HG03108 (cell line): Measurements from ENCODE around the gene PPP1R16B.
A peak's percentile ranks its signal among the peaks of the same experiment; 100 is the strongest.
"Not testable (repeated sequence)": the region's sequence is repeated elsewhere in the genome, so short reads cannot be mapped to it uniquely, and the experiment has no call there.

ENCODE experiments used
- ATAC-seq: cut with Tn5 transposase; IDR thresholded peaks from one replicate; pipeline ENCODE4 v1.9.1; 2021; ENCODE audit warnings: moderate library complexity; ENCODE audit not compliant: unreplicated experiment

Gene PPP1R16B

DNA sequence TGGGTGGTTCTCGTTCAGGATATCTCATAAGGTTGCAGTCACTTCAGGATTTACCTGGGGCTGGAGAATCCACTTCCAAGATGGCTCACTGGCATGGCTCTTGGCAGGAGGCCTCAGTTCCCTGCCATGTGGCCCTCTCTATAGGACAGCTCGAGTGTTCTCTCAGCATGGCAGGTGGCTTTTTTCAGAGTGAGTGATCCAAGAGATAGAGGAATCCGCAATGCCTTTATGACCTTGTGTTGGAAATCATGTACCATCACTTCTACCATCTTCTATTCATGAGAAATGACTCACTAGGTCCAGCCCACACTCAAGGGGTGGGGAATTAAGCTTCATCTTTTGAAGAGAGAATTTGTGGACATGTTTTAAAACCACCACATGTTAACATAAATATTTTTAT, 37.8 kb downstream of the PPP1R16B start:
- no peak for ATAC-seq

DNA sequence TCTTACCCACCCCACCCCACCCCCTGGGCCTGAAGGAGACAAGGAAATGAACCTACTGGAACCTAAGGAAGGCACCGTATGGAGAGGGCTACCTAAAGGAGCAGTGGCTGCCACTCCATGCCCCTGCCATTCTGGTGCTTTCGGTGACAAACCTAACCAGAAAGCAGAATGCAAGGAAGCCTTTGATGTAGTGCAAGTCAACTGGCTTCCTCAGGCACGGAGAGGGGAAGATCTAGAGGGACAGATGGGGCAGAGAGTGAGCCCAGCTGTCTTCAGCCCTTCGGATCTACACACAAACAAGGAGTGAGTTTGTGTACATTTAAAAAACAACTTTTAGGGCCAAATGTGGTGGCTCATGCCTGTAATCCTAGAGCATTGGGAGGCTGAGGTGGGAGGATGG, 39.5 kb downstream of the PPP1R16B start:
- no peak for ATAC-seq

DNA sequence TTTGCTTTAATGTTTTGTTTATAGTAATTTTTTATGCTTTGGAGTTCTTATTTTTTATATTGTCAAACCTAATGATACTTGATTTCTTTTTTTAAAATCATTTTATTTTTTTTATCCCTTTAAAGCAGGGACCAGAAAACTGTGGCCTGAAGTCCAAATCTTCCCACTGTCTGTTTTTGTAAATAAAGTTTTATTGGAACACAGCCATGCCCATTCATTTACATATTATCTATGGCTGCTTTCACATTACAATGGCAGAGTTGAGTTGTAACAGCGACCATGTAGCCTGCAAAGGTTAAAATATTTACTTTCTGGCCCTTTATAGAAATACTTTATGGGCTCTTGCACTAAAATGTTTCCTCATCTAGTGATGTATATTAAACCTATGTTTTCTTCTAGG, 42.3 kb downstream of the PPP1R16B start:
- no peak for ATAC-seq

DNA sequence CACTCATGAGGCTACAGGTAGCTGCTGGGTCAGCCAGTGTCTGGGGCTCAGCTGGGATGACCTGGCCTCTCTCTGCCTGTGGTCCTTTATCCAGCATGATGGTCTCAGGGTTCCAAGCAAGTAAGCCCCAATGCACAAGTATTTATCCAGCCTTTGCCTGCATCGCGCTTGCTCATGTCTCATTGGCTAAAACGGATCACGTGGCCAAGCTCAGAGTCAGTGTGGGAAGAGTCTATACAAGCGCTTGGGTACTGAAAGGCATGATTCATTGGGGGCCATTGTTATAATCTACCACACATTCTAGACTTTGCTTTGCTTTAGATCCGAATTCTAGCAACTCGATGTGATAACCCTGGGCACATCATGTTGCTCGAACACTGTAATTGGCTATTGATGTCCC, 48.3 kb downstream of the PPP1R16B start:
- no peak for ATAC-seq

DNA sequence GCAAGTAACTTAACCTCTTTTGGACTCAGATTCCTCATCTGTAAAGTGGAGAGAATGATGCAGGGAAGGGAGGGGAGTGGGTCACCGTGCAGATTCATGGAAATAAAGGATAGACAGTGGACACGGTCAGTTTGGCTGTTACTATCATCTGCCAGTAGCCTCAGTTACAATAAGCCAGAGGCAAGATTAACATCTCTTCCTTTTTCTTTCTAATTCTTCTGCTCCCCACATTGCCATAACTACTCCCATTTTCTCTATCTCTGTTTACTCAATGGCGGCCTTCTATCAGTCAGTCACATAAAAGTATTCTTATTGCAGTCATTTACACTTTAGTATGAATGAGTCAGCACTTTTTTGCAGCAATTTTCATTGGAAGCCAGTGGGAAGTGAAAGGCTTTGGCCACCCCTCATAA, 49.2 kb downstream of the PPP1R16B start:
- ATAC-seq, result no peak

DNA sequence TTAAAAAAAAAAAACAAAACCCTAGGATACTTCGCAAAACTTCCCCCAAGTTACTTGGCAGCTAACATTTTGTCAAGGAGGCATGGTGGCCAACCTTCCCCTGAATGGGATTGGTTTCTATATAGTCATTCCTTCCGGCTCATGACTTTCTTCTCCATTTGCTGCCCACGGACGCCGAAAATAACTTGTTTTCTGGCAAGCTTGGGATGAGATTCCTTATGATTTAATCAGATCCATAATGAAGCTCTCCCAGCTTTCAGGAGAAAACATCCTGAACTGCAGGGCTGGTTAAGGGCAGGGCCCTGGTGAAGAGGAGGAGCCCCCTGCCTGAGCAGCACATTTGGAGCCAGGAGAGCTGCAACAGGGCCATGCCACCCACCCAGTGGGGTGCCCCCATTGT, 49.9 kb downstream of the PPP1R16B start:
- ATAC-seq, result no peak

DNA sequence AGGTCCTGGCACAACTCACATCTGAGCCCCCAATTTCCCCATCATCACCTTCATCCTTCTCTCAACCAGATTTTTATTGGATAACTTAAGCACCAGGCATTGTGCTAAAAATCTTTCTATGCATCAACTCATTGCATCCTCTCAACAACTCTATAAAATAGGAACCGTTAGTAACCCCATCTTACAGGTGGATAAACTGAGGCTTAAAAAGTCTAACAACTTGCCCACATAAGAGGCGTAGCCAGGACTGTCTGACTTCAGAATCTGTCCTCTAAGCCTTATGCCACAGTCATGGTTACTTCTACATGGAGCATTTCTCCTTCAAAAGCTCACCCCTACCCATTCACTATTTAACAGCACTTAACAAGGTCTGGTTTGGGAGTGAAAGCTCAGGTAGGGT, 51.1 kb downstream of the PPP1R16B start:
- no peak for ATAC-seq

DNA sequence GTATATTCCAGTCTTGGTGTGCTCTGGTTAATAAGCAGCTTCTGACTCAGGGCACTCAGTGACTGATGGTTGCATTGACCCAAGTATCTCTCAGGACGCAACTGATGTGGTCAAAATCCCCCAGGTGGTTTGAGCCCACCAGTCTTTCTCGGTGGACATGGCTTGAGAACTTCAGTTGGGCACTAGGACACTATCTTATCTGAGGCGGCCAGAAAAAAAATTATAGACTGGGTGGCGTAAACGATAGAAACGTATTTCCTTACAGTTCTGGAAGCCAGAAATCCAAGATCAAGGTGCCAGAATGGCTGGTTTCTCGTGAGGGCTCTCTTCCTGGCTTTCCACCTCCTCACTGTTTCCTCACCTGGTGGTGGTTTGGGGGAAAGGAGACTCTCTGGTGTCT, 52.2 kb downstream of the PPP1R16B start:
- ATAC-seq, result no peak

DNA sequence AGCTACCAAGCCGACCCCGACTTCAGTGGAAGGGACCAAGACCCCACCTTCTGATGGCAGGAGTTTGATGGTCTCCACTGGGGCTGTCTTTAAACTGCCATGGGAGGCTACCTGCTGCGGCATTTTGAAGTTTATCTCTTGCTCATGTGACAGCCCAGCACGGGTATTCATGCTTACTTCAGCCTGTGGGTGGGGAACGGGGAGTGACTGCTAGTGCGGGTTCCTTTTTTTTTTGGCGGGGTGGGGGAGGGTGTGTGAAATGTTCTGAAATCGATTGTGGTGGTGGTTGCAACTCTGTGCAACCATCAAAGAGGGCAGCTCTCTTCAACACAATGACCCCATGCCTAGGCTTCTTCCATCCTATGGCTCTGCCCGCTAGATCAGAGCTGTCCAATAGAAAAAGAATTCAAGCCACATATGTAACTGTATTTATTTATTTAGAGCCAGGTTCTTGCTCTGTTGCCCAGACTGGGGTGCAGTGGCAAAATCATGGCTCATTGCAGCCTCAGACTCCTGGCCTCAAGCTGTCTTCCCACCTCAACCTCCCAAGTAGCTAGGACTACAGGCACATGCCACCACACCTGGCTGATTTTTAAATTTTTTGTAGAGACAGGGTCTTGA, 53.7 kb downstream of the PPP1R16B start:
- no peak for ATAC-seq

DNA sequence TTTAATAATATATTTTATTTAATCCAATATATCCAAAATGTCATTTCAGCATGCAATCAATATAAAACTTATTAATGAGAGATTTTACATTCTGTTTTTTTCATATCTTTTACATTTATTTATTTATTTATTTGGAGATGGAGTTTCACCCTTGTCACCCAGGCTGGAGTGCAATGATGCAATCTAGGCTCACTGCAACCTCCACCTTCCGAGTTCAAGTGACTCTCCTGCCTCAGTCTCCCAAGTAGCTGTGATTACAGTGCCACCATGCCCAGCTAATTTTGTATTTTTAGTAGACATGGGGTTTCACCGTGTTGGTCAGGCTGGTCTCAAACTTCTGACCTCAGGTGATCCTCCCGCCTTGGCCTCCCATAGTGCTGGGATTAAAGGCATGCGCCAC, 54.4 kb downstream of the PPP1R16B start:
- not testable (repeated sequence) for ATAC-seq

DNA sequence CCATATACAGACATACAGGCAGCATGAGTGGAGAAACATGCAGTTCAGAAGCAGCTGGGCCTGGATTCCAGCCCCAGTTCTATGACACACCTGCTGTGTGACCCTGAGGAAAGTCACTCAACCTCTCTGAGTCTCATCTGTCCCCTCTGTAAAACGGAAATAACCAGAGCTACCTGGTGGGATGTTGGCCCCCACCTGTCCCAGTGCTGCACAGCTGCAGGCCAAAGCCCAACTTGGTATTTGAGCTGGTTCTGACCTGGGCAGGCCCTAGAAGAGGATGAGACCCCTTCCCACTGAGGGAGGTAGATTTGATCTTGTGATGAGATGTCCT, 55.5 kb downstream of the PPP1R16B start:
- ATAC-seq, result no peak

DNA sequence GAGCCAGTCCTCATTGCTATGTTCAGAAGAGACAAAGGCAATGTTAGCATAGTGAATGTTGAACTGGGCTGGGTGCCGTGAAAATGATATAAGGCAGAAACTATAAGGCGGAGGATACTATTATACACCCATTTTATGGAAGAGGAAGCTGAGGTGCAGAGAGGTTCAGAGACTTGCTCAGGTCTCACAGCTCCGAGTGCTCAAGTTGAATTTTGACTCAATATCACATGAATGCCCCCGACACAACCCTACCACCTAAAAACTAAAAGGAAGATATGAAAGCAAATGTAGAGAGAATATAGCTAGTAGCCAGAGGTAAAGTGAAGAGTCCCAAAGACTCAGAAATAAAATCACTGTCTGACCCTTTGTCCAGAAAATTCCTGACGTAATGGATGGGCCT, 56.7 kb downstream of the PPP1R16B start:
- no peak for ATAC-seq

DNA sequence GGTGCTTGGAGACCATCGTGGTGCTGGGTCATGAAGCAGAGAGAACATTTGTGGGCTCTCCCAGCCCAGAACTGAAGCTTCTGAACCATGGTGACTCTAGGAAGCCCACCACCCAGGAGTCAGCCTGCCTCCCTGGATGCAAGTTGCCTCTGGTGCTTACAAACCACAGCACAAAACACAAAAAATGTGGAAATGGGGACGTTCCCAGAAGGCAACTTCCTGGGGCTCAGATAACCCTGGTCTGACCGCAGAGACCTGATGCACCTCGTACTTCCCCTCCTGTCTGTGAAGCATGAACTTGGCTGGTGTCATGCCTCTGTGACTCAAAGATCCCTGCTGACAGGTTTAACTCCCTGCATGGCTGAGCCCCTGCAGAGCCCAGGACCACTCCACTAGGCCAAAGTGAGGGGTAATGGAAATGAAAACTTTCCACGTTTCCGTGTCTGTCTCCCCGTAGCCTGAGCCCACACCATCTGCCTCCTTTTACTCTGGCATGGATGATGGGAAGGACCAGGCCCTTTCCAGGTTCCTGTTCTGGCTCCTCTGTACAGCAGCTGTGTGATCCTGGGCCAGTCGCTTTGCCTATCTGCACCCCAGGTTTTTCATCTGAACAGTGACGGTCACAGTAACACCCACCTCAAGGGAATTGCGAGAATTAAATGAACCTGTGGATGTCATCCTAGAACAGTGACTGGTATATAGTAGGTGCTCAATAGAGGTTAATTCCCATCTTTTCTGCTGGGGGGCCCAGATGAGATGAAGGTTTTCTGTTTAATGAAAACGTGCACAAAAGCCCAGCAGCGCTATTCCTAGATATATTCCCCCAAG, 57.7 kb downstream of the PPP1R16B start:
- peak; percentile 74 for ATAC-seq

DNA sequence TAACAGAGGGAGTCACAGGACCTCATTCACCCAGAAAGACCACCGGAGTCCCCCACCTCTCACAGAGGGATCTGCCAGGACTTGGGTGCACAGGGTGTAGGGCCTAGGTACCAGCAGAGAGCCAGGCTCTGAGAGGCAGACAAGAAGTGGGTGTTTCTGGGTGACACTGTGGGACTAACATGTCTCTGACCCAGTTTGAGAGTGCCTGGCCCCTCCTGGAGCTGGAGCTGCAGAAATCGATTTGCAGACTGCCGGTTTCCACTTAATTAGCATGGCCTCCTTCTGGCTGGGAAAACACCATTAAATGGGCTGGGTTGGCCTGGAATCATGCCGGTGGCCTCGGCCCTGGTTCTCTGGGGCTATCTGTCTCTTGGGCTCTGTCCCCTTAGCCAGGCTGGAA, 59.2 kb downstream of the PPP1R16B start:
- ATAC-seq, result no peak

DNA sequence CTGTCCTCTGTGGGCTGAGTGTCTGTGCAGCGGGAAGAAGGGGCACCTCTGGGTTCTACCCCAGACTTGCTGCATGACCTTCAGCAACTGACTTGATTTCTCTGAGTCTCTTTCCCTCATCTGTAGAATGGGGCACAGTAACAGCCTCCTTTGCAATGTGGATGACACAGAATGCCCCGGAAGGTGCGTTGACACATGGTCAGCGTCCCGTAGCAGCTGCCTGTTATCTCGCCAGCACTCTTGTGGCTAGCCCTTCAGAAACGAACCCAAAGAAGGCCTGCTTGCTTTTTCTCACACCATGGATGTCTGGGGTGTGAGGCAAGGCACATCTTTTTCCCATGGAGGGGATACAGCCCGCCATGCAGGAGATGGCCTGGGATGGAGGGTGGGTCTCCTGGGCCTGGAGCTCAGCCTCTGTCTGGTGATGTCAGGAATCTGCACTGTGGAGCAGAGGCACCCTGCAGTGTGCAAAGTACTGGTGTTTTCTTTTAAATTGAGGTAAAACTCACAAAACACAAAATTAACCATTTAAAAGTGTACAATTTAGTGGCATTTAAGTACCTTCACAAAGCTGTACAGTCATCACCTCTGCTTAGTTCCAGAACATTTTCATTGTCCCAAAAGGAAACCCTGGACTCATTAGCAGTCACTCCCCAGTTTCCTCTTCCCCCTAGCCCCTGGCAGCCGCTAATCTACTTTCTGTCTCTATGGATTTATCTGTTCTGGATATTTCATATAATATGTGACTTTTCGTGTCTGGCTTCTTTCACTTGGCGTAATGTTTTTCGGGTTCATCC, 61.0 kb downstream of the PPP1R16B start:
- no peak for ATAC-seq

DNA sequence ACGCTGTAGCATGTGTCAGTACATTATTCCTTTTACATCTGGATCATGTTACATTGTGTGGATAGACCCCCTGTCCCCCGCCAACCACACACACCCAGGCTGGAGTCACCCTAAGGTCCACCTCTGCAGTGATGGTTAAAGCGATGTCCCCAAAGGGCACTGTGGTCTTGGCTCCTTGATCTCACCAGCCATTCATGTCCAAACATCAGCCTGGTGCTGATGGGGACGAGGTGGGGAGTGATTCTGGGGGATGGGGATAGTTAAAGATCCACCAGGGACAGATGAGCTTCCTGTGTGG, 61.5 kb downstream of the PPP1R16B start:
- no peak for ATAC-seq

DNA sequence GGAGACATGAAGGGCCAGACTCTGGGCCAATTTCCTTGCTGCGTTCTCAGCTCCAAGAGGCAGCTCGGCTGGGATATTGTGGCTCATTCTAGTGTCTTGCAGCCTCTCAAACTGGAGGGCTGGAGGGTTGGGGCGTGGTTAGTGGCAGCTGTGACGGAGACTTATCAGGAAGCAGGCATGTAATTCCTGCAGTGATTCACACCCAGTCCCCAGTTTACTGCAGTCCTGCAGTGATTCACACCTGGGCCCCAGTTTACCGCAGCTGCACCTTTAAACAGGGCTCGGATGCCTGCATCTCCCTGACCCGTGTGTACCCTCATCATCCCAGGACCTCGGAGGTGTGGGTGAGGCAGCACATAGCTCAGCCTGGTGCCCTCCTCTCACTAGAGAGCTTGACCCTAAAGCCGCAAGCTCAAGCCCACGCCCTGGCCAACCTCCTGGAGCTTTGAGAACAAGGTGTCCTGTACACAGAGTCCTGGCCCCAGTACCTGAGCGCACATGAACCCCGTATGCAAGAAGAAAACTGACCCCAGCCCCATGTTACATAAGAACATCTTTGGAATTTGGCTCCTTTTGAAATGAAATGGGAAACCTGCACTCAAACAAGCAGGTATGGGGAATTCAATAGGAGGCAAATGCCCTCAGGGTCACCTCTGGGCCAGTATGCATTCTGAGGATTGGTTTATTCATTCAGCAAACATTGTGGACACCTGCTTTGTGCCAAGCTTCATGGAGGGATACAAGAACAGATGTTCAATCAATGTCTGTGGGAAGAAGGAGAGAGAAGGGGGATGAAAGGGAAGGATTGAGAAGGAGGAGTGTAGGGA, 65.4 kb downstream of the PPP1R16B start:
- no peak for ATAC-seq

DNA sequence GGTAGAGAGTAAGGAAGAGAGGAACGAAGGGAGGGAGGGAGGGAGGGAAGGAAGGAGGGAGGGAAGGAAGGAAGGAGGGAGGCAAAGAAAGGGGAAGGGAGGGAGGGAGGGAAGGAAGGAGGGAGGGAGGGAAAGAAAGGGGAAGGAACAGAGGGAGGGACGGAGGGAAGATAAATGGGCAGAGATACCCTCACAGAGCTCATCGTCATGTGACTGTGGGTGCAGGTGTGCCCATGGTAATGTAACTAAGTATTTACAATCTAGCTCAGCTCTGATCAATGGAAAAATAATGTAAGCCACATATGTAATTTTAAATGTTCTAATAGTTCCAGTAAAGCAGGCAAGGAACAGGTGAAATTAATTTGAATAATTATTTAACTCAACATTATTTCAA, 66.1 kb downstream of the PPP1R16B start:
- no peak for ATAC-seq

DNA sequence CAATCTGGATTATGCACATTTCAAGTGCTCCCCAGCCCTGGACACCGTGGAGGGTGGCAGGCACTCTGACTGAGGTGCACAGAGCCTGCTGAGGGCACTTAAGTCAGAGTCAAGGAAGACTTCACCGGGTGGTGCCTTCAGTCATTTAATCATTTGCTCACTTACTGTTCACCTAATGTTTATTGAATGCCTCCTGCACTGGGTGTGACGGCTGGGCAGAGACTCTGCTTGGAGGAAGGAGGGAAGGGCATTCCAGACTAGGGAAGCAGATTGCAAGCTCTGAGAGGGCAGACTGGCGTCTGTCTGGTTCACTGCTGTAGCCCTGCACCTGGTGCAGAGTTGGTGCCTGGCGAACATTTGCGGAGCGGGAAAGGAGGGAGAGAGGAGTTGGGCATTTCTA, 66.5 kb downstream of the PPP1R16B start:
- no peak for ATAC-seq

DNA sequence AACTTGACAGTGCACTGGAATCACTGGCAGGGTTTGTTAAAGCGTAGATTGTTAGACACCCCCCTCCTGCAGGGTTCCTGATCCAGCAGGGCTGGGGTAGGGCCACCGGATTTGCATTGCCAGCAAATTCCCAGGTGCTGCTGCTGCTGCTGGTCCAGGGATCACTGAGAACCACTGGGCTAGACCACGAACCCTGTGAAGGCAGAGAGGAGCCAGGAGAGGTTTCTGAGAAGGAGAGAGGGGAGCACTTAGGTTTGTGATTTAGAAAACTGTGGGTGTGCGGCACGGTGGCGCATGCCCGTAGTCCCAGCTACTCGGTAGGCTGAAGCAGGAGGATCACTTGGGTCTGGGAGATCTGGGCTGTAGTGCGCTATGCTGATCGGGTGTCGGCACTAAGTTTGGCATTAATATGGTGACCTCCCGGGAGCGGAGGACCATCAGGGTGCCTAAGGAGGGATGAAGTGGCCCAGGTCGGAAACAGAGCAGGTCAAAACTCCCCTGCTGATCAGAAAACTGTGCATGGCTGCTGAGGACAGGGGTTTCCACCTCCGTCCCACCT, 67.1 kb downstream of the PPP1R16B start:
- no peak for ATAC-seq

DNA sequence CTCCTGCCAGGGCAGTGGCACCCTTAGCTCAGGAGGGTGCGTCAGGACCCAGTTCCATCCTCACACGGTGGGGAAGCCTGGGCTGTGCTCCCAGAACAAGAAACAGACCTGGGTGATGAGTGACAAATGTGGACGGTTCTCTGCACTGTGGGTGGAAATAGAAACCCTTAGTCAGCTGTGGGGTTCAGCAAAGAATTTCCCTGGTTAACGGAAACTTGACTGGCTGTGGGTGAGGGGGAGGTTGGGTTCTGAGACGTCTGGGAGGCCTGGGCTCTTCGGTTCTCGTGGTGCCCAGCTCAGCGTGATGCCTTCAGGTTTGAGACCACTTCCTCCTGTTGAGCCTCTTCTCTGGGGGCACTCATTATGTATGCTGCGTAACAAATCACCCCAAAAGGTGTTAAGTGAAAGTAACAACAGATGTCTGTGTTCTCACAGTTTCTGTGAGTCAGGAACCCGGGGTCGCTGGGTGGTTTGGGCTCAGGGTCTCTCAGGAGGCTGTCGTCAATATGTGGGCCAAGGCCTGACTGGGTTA, 67.6 kb downstream of the PPP1R16B start:
- peak; percentile 42 for ATAC-seq
